ENCODE data around the gene OR2A14.

The OR2A14 gene

GRCh38 chr7:144122876-144123275 is at the start of gene OR2A14:
OR2A14 (plus strand) TSS chr7:144123176; CDS start chr7:144129113, 5,937 bp downstream.
- no peak within 1 kb of the TSS for H3K27ac ChIP-seq
- TF ChIP-seq, protein P1, sequence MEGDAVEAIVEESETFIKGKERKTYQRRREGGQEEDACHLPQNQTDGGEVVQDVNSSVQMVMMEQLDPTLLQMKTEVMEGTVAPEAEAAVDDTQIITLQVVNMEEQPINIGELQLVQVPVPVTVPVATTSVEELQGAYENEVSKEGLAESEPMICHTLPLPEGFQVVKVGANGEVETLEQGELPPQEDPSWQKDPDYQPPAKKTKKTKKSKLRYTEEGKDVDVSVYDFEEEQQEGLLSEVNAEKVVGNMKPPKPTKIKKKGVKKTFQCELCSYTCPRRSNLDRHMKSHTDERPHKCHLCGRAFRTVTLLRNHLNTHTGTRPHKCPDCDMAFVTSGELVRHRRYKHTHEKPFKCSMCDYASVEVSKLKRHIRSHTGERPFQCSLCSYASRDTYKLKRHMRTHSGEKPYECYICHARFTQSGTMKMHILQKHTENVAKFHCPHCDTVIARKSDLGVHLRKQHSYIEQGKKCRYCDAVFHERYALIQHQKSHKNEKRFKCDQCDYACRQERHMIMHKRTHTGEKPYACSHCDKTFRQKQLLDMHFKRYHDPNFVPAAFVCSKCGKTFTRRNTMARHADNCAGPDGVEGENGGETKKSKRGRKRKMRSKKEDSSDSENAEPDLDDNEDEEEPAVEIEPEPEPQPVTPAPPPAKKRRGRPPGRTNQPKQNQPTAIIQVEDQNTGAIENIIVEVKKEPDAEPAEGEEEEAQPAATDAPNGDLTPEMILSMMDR (conservative IDR thresholded peaks at IDR 0.05): no peak

DNA sequence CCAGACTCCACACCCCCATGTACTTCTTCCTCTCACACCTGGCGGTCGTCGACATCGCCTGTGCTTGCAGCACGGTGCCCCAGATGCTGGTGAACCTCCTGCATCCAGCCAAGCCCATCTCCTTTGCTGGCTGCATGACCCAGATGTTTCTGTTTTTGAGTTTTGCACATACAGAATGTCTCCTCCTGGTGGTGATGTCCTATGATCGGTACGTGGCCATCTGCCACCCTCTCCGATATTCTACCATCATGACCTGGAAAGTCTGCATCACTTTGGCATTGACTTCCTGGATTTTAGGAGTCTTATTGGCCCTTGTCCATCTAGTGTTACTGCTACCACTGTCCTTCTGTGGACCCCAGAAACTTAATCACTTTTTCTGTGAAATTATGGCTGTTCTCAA is 48.6 kb upstream of the OR2A14 start:
- no peak overlapping the region for H3K27ac ChIP-seq
- TF ChIP-seq, protein P1 (conservative IDR thresholded peaks at IDR 0.05): no peak

GRCh38 chr7:144085978-144086377 is 37.0 kb upstream of the OR2A14 start, which contains the start of gene OR2A12:
OR2A12 (plus strand) TSS chr7:144086278; CDS start chr7:144095108, 8,830 bp downstream.
- TF ChIP-seq, protein P1 (conservative IDR thresholded peaks at IDR 0.05): no peak
- H3K27ac ChIP-seq: no peak within 1 kb of the TSS

DNA sequence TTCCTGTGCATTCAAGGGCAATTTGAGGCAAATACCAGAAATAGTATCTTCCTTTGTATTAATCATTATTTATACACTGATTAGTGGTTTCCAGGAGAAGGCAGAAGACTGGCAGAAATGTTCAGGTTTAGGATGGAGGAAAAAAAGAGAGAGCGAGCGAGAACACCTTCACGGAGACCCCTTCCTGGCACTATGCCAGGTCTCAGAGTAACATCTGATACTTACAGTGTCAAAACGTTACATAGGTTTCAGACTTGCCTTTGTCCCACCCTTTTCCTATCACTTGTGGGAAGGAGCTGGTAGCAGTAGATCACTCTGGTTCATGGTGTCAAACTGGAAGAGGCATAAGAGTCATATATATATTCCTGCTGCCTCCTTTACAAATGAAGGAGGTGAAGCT is 36.2 kb upstream of the OR2A14 start:
- H3K27ac ChIP-seq: no peak overlapping the region
- TF ChIP-seq, protein P1 (conservative IDR thresholded peaks at IDR 0.05): no peak

- H3K27ac ChIP-seq: no peak overlapping the region
- TF ChIP-seq, protein P1 (conservative IDR thresholded peaks at IDR 0.05): no peak
Measured at GRCh38 chr7:144087230-144087629, 35.7 kb upstream of the OR2A14 start.

DNA sequence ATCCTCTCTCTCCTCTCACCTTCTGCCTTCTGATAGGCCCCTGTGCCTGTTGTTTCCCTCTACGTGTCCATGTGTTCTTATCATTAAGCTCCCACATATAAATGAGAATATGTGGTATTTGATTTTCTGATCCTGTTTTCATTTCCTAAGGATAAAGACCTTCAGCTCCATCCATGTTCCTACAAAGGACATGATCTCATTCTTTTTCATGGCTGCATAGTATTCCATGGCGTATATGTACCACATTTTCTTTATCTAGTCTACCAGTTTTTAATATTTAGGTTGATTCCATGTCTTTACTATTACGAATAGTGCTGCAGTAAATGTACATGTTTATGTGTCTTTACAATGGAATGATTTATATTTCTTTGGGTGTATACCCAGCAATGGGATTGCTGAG is 32.3 kb upstream of the OR2A14 start:
- TF ChIP-seq, protein P1 (conservative IDR thresholded peaks at IDR 0.05): no peak
- no peak overlapping the region for H3K27ac ChIP-seq

DNA sequence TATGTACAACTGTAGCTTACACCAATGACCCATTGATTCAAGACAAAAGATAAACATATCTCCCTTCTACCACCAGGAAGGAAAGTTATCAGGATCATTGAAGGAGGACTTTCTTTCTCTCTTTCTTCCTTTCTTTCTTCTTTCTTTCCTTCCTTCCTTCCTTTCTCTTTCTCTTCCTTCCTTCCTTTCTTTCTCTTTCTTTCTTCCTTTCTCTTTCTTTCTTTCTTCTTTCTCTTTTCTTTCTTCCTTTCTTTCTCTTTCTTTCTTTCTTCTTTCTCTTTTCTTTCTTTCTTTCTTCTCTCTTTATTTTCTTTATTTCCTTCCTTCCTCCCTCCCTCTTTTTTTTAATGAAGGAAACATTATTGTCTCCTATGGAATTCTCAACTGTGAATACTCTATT is 24.2 kb upstream of the OR2A14 start:
- TF ChIP-seq, protein P1 (conservative IDR thresholded peaks at IDR 0.05): no peak
- no peak overlapping the region for H3K27ac ChIP-seq
